Cerebellar nuclear complex (tissue), 1 donor: ENCODE results near the gene RMDN2.

Experiments
- DNase-seq, 2 experiments: peaks; one replicate each; lab custom pipeline; 2025; lab: John Stamatoyannopoulos, UW

The RMDN2 gene

DNA sequence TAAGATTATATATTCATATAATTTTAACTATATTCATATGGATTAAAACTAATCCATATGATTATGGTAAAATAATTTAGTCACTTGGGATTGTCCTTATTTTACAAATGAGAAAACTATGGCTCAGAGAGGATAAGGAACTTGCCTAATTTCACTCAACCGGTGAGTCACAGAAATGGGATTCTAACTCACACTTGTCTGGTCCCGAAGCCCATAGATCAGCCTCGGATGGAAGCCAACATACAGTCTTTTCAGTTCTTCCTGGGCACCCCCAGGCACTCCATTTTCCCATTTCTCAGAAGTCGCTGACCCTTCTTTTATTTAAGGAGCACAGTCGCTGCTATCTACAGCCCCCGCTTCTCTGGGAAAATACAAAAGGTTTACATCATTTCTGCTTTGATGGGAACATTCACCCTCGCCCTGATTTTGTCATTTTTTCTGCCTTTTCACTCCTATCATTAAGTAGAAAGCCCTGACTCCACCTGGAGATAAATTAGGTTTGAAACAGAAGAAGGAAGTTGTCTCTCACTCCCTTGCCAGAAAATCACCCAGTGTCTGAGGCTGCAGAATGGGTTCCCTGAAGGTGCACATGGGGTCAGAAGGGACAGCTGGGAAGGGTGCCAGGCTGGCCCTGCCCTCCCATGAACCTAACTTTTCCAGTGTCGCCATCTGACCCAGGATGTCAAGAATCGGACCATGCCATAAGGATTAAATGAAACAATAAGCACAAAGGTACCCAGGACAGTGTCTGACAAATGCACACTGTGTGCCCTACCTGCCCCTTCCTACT lies 114.2 kb downstream of the RMDN2 start:
- no peak for DNase-seq

GRCh38 chr2:38045811-38046210 lies 120.7 kb downstream of the RMDN2 start:
- DNase-seq: no peak

GRCh38 chr2:38056216-38056615 lies 131.1 kb downstream of the RMDN2 start:
- DNase-seq: no peak

DNA sequence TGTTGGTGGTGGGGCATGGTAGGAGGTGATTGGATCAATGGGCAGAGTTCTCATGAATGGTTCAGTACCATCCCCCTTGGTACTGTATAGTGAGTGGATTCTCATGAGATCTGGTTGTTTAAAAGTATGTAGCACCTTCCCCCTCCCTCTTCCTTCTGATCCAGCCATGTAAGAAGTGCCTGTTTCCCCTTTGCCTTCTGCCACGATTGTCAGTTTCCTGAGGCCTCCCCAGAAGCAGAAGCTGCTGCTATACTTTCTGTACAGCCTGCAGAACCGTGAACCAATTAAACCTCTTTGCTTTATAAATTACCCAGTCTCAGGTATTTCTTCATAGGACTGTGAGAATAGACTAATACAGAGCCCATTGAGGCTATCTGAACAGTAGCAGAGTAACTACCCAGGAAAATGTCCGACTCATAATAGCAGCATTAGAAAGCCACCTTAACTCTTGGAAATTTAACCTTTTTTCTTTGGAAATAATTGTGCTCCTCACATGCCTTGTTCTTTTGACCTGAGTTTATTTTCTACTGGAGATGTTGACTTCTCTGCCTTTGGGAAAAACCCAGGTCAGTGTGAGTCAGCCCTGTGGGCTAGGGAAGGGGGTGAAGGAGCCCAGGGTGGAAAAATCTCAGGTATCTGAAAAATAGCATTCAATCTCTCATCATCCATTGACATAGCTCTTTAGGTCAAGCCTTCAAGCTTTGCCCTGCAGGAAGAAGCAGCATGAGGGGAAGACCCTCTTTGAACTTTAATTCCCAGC lies 132.7 kb downstream of the RMDN2 start:
- no peak for DNase-seq

DNA sequence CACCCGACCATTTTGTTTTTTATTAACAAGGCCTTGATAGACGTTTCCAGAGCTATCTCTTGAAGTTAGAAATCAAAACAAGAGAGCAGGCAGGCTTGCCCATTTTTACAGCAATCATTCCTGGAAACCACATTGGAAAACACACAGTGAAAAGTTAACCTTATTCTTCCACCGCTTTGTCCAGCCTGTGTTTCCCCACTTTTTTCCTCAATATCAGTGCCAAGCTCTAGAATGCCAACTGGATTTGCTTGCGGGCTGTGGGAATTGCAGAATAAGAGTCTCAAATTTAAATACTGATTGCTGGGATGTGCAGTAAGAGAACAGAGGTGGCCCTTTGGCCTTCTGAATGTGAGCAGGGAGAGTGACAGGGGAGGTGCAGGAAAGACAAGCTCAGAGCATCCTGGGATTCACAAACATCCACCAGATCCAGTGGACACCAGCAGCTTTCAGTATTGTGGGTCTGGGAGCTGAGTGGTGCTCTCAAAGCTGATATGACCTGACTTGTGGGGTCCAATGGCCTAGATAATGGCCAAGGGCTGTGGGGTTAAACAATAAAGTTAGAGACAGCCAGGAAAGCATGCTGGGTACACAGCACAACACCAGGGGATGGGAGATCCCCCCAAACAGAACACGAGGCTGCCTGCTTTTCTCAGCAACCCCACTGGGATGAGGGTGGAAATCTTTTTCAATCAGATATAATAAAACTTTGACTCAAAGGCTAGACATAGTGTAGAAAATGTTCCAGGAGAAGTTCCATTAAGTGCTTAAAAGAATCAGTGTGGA lies 135.3 kb downstream of the RMDN2 start:
- DNase-seq: no peak

DNA sequence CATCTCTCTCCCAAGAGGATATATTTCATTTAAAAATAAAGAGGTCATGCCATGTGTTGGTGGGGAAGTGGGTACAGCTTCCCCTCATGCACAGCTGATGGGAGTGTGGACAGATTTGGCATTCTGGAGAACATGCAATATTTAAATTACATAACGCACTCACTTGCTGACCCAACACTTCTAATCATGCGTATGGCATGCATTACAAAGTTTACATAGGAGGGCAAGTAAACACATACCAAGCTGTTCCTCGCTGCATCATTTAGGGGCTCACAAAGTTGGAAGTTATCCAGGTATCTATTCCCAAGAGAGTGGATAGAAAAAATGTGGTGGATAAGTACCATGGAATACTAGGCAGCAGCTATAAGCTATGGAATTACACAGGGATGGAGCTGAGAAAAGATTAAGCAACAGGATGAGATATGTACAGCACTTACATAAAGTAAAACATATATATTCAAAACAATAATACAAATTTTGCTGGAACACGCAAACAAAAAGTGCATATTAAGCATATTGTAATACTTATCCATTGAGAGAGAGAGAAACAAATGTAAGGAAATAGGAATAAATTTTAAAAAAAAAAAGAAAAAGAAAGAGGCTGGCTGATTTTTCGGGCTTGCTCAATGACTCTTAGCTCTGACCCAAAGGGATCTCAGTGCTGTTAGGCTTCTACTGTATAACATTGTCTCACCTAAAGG lies 139.9 kb downstream of the RMDN2 start:
- no peak for DNase-seq

DNA sequence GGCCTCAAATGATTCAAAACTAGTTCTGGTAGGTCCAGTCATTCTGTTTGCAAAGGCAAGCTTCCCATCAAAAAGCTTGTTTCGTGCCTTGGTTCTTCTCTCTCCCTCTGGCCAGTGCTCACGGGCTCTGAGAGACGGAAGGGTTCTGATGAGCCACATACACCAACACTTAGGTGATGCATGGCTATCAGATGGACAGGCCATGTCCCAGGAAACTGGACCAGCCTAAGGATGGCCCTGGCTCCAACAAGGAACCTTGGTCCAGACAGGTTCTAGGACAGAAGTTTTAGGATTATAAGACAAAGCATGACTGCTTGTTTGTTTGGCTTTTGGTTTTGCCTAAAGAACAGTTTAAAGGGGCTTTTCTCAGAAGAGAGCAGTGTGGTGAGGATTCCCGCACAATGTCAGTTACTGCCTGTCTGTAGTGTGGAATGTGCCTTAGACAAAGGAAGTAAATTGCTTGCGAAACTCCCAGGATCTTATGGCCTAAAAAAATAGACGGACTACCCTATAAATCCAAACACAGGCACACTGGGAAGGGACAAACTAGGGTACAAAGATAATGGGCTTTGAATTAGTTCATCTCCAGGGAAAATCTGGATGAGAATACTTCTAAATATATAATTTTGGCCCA lies 140.5 kb downstream of the RMDN2 start:
- no peak for DNase-seq

GRCh38 chr2:38066421-38067115 lies 141.5 kb downstream of the RMDN2 start:
- DNase-seq: no peak
